ENCODE results near the gene RNF227.

Gene RNF227

GRCh38 chr17:7889166-7889955 is 26.7 kb downstream of the RNF227 start:
- DNase-seq (ENCODE audit: low read depth) = no peak

DNA sequence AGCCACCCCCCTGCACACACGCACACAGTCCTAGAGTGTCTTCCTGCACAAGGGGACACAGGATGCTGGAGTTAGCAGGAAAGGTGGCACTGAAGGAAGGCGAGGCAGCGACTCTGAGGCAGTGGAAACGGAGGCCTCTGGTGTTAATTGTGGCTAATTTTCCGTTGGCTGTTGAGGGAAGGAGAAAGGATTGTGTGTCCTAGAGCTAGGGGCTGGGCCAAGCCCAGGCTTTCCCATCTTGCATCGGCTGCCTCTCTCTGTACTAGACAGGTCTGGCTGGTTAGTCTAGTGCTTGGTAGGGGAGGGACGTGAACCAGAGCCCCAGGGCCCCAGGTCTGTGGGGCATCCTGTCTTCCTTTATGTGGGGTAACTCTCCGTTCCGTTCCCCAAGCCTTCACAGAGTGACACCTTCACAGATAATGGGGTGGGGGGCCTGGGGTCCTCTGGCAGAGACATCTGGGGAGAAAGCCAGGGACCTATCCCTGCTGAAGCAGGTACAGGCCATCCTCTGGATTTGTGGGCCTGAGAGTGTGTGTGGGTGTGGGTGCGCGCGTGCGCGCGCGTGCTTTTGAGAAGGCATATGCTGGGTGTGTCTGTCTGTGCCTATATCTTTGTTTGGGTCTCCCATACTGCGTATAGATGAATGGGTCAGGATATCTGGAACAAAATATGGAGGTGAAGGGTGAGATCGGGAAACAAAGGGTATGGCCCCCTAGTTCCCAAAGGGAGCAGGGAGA is 27.7 kb downstream of the RNF227 start, which contains the start of gene CHD3:
Gene CHD3 (plus strand): TSS at position 606 of the 737 bp plus-strand sequence. CDS start 212 bp downstream, outside the sequence.
- DNase-seq (ENCODE audit: low read depth) = peak; percentile 36

- DNase-seq (ENCODE audit: low read depth) = peak; percentile 80
Observed at GRCh38 chr17:7887482-7888183, 28.5 kb downstream of the RNF227 start.

DNA sequence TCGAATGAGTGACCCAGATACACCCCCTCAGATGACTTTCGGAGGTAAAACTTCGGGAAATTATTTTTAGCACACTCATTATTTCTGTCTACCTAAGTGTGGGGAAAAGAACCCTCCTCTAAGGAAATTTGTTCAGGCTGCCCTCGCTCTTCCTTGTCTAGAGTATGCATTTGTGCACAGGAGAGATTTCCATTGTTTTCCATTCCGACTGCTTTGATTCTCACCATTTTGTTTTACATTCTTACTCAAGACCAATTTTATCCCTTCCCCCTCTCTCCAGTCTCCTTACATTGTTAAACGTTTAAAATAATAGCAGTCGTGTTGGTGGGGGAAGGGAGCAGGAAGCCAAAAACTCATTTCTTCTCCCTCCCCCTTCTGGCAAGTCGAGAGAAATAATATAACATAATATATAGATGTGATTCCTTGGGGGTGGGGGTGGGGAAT is 29.0 kb downstream of the RNF227 start:
- DNase-seq (ENCODE audit: low read depth) = no peak

DNA sequence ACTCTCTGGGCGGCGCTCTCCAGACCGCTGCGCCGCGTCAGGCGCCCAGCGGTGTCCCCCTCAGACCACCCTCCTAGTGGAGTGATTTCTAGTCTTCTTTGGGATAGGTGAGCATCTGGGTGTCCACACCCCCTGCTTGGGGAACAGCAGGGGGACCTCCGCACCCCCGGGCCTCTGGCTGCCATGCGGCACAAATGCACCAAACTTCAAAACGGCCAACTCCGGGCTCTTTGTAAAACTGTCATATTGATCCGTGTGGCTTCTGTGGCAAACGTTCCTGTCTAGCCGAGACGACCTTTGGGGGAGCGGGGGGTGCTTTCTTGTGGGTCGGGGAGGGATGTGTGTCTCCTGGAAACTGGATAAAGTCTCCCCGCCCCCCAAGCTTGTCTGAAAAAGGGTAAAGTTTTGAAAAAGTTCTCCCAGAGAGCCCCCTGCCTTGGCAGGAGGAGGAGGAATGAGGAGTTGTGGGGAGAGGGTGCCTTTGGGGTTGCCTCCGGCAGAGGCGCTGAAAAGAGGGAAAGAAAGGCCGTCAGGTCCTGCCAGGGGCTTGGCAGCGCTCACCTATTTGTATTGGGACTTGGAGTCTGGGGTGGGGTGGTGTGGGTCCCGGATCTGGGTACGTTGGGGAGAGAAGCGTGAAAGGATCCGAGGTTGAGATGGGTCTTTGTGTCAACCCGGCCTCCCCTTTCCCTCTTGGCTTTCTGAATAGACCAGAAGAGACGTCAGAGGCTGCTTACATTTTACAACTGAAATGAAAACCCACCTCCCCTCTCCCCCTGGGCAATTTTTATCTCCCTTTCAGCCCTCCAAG is 29.7 kb downstream of the RNF227 start:
- DNase-seq (ENCODE audit: low read depth) = peak; percentile 34

DNA sequence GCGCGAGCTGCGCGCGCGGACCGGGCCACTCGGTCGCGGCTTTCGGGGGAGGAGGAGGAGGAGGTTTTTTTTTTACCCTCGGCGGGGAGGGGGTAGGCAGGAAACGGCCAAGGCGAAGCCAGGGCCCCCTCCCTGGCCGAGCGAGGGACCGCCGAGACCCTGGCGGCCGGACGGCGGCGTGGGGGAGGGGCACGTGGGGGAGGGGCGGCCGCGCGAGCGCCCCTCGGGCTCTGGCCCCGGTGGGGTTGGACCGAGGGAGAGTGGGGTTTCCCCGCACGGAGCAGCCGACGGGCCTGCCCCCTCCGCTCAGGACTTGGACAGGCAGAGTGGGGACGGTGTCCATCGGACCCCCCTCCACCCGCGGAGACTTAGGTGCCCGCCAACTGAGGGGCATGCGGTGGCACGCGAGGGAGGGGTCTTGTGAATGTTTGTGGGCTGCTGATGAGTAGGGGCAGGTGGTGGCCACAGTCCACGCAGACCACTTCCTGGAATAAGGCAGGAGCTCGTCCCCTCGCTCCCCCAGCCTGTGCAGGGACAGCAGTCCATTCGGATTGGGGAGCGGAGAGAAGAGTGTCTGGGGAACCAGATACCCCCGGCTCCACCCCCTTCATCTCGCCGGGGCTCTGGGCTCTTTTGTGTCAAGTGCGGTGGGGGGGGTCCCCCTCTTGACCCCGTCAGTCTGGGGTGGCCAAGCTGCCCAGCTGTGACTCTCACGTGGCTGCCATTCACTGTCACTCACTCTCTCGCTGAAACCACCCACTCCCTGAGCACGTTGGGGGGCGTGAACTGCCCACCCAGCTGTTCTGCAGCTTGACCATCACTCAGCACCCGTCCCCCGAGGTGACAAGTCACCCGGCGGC is 30.5 kb downstream of the RNF227 start:
- DNase-seq (ENCODE audit: low read depth) = peak; percentile 26

- DNase-seq (ENCODE audit: low read depth) = peak; percentile 26
Observed at GRCh38 chr17:7884581-7885366, 31.3 kb downstream of the RNF227 start.

- peak; percentile 15 for DNase-seq (ENCODE audit: low read depth)
Observed at GRCh38 chr17:7883781-7884386, 32.2 kb downstream of the RNF227 start.

DNA sequence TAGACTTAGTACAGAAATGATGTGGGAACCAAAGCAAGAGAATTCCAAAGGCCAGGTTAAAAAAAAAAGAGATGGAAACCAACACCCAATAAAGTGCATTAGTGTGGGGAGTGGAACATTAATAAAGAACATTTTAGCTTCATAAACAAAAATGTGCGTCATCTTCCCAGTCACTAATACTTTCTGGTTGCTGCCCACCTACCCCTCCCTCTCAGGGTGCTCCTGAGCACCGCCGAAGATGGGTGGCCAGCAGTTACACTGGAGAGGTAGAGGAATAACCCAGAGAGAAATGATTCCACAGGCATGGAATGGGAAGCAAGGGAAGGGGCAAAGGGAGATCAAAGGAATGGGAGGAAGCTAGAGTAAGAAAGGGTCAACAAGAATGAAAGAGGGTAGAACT is 33.5 kb downstream of the RNF227 start:
- no peak for DNase-seq (ENCODE audit: low read depth)

- DNase-seq (ENCODE audit: low read depth) = no peak
Observed at GRCh38 chr17:7882068-7882467, 34.0 kb downstream of the RNF227 start.

- no peak for DNase-seq (ENCODE audit: low read depth)
Observed at GRCh38 chr17:7881276-7882054, 34.6 kb downstream of the RNF227 start.

DNA sequence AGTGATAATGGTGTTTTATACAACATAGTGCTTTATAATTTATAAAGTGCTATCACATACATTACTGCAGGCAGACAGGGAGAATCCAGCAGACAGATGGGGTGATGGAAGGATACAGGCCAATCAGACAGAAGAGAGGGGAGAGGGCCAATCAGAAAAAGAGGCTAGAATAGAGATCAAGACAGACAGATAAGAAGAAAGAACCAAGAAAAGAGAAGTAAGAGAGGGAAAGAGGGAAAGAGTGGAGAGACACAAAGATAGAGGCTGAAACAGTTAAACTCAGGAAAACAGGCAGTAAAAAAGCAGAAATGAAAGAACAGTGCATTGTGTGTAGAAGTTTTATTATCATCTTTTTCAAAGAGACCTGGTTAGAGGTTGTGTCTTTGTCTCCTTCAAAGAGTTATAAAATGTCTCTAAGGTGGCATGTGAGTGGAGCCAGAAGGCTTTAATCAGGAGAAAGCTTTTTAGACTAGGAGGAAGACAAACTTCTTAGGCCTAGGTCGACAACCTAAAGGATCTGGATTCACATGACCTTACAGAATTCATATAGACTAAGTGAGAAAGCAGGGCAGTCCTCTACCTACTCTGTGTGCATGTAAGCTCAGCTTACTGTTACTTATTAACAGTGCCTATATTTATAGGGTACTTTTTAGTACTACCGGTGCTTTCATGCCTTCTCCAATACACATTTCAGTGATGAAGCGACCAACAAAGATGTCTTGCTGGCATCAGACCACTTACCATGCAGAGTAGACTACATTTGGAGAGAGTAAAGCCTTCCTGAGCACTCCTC is 35.8 kb downstream of the RNF227 start:
- no peak for DNase-seq (ENCODE audit: low read depth)

GRCh38 chr17:7878234-7878633 is 37.9 kb downstream of the RNF227 start:
- no peak for DNase-seq (ENCODE audit: low read depth)

DNA sequence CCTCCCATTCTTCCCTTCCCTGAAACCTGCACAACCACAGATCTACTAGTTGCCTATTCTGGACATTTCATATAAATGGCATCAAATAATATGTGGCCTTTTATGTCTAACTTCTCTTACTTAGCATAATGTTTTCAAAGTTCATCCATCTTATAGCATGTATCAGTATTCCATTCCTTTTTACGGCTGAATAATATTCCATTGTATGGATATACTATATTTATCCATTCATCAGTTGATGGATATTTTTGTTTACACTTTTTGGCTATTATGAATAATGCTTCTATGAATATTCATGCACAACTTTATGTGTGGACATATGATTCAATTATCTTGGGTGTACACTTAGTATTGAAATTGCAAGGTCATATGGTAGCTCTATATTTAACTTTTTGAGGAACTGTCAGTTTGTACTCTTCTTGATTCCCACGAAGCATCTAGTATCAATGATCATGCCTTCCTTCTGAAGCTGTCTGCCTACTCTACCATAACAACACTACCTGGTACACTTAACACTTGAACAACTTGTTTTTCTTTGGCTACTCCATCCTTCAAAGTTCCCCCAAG is 40.2 kb downstream of the RNF227 start:
- no peak for DNase-seq (ENCODE audit: low read depth)

- no peak for DNase-seq (ENCODE audit: low read depth)
Observed at GRCh38 chr17:7873051-7873450, 43.0 kb downstream of the RNF227 start.

- no peak for DNase-seq (ENCODE audit: low read depth)
Observed at GRCh38 chr17:7867881-7868329, 48.2 kb downstream of the RNF227 start.

DNA sequence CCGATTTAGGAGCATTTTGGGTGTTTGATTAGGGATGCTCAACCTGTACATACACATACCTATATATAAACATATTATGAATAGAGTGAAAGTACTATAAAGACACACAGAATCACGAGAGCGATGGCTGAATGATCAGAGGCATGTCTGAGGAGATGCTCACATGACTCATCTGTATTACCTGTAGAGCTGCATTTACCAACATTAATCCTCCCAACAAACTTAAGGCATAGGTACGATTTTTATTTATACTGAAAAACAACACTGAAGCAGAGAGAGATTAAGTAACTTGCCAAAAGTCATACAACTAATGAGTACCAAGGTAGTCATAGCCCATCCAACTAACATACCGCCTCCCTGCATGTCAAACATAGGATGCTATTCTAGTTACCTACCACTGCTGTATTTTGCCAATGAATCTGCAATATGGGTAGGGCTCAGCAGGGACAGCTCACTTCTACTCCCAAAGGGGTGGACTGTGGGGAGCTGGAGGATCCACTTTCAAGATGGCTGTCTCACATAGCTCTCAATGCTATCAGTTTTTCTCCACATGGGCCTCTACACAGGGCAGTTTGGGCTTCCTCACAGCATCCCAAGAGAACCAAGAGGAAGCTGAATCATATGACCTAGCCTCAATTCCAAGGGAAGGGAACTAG is 51.0 kb downstream of the RNF227 start:
- no peak for DNase-seq (ENCODE audit: low read depth)

Measured in stimulated activated CD8-positive, alpha-beta memory T cell treated with anti-CD3 and anti-CD28 coated beads, Interleukin-4, amount 100 ng/mL, for 24 hours (primary cell).